Lower leg skin (tissue), 4 donors: Measurements from ENCODE around the gene PIF1. TPM values are rescaled to one million over a fixed set of nuclear protein-coding genes. Genes with fewer than 3 reads are reported as not detected.

Experiments
- DNase-seq, 2 donors: peaks; one replicate each; pipeline ENCODE4 v3.0.0-alpha.2; 2019; ENCODE audit warnings: low spot score in 2 of 2
- H3K4me3 ChIP-seq: fragments of 200-600 bp; sonication (generic); 2 replicates; pipeline ENCODE4 v1.5.1; 2017; ENCODE audit warnings: mild to moderate bottlenecking, low read depth; ENCODE audit not compliant: poor library complexity, severe bottlenecking
- POLR2A ChIP-seq, 2 donors: fragments of 450-650 bp; IDR thresholded peaks; one replicate each; pipeline ENCODE4 v1.6.1; 2016 to 2017; ENCODE audit warnings: antibody characterized with exemption in 2 of 2, mild to moderate bottlenecking in 1 of 2, moderate library complexity in 1 of 2
- WGBS, 2 donors: methylation state at CpG; one replicate each; pipeline ENCODE4 v1.1.5; 2018; 5-methylcytosine and 5-hydroxymethylcytosine counted together
- intact Hi-C: fragments of 100-400 bp; cut with DNase I; formaldehyde crosslinking; loops from one replicate; pipeline ENCODE4 v1.15.0; 2023; ENCODE audit warnings: low total_unique reads
- total RNA-seq, 4 donors: library from RNA; depleted of rRNA; stranded (reverse); fragments of >200 nt; gene quantifications; one replicate each; pipeline ENCODE4 v1.1.0, GENCODE V29; 2016
- TF ChIP-seq, protein P1 (sequence below), 3 donors: fragments of 450-650 bp; IDR thresholded peaks; one replicate each; pipeline ENCODE4 v1.5.1; 2016; ENCODE audit warnings: antibody characterized with exemption in 3 of 3, mild to moderate bottlenecking in 3 of 3, moderate library complexity in 2 of 3

PIF1 gene
- total RNA-seq, 4 donors from 2014 or later, result 0.25 to 2.5 (median 1.7) TPM

DNA sequence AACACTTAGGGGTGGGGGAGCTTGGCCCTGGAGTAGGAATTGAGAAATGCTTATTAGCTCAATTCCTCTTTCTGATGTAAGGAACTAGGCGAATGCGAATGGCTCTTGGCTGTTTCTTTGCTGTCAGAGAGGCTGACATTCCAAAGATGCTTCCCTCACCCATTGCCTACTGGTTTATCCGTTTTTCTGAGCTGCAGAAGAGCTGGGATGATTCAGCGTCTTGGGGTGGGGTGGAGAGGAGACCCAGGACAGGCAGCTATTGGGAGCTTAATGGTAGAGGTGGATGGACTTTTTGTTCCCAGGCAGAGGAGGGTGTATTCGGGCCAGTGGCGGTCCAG, 26.0 kb upstream of the PIF1 start:
- peak in 1 of 2 donors; percentile 63 for DNase-seq
- H3K4me3 ChIP-seq, result no peak overlapping the region
- intact Hi-C loops, result no loop called here
- no peak for TF ChIP-seq POLR2A (IDR thresholded peaks at IDR 0.05)
- TF ChIP-seq, protein P1, sequence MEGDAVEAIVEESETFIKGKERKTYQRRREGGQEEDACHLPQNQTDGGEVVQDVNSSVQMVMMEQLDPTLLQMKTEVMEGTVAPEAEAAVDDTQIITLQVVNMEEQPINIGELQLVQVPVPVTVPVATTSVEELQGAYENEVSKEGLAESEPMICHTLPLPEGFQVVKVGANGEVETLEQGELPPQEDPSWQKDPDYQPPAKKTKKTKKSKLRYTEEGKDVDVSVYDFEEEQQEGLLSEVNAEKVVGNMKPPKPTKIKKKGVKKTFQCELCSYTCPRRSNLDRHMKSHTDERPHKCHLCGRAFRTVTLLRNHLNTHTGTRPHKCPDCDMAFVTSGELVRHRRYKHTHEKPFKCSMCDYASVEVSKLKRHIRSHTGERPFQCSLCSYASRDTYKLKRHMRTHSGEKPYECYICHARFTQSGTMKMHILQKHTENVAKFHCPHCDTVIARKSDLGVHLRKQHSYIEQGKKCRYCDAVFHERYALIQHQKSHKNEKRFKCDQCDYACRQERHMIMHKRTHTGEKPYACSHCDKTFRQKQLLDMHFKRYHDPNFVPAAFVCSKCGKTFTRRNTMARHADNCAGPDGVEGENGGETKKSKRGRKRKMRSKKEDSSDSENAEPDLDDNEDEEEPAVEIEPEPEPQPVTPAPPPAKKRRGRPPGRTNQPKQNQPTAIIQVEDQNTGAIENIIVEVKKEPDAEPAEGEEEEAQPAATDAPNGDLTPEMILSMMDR (IDR thresholded peaks at IDR 0.05), result no peak
- 32 to 42% methylated on average over 6 of the region's 6 CpGs for WGBS, 2 donors

DNA sequence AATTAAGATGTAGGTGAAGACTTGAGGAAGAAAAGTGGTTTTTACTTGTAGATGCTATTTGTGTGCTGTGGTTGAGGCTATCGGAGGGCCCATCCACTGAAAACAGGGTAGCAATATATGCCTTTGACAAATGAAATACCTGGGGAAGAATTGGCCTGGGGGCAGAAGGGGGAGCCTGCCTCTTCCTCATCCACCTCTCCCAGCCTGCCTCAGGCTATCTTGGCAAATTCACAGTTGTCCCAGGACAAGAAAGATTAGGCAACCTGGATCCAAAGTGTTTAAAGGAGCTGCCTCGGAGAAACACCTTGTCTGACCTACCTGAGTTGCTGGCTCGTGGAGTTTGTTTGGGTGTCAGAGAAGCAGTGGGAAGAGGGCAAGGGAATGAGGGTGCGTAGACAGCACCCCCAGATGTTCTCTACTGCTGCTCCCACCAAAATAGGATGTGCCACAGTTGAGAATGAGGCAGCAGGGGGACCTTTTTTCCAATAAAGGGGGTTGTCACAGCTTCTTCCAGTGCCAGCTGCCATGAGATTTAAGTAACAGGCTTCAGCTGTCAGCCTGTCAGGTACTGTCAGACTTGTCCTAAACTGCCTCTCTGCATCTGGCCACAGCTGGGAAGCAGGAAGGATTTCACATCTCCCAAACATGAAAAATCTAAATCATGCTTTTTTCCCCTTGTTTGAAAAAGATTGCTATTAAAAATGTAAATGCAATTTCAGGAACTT, 25.5 kb upstream of the PIF1 start:
- 60 to 61% methylated on average over 4 of the region's 4 CpGs for WGBS, 2 donors
- TF ChIP-seq POLR2A (IDR thresholded peaks at IDR 0.05), result no peak
- TF ChIP-seq, protein P1 (IDR thresholded peaks at IDR 0.05), result no peak
- intact Hi-C loops, result no loop called here
- no peak overlapping the region for H3K4me3 ChIP-seq
- no peak for DNase-seq

GRCh38 chr15:64847876-64848716, 22.6 kb upstream of the PIF1 start:
- no peak for DNase-seq
- intact Hi-C loops, result no loop called here
- TF ChIP-seq, protein P1 (IDR thresholded peaks at IDR 0.05), result no peak
- no peak for TF ChIP-seq POLR2A (IDR thresholded peaks at IDR 0.05)
- H3K4me3 ChIP-seq, result no peak overlapping the region
- 88 to 91% methylated on average over 8 of the region's 8 CpGs for WGBS, 2 donors

GRCh38 chr15:64847448-64847847, 22.0 kb upstream of the PIF1 start:
- H3K4me3 ChIP-seq, result no peak overlapping the region
- intact Hi-C loops, result no loop called here
- 44 to 64% methylated on average over 3 of the region's 3 CpGs for WGBS, 2 donors
- no peak for TF ChIP-seq POLR2A (IDR thresholded peaks at IDR 0.05)
- TF ChIP-seq, protein P1 (IDR thresholded peaks at IDR 0.05), result no peak
- DNase-seq, result no peak

DNA sequence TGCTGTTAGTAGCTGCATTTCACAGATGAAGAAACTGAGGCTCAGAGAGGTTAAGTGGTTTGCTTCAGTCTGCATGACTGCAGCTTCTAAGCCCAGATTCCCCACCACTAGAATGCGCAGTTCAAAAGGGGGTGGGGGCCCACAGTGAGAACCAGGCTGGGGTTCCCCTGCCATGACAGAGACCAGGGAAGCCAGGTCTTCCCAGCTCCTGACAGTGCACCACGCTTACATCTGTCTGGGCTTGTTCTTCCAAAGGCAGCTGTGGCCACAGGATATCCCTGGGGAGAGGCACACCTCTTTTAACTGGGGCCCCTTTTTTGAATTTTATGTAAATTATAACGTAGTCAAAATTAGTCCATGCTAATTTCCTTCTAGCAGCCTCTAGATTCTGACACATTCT, 21.6 kb upstream of the PIF1 start:
- H3K4me3 ChIP-seq, result no peak overlapping the region
- intact Hi-C loops, result no loop called here
- DNase-seq, result no peak
- no peak for TF ChIP-seq POLR2A (IDR thresholded peaks at IDR 0.05)
- TF ChIP-seq, protein P1 (IDR thresholded peaks at IDR 0.05), result no peak
- 47 to 48% methylated on average over 3 of the region's 3 CpGs for WGBS, 2 donors
